GM21528 (cell line): ENCODE measurements around the gene PNPLA8.
"Not testable (repeated sequence)": the region's sequence is repeated elsewhere in the genome, so short reads cannot be mapped to it uniquely, and the experiment has no call there.

Experiments
- ATAC-seq: cut with Tn5 transposase; IDR thresholded peaks from one replicate; pipeline ENCODE4 v1.9.1; 2021; ENCODE audit warnings: mild to moderate bottlenecking, moderate library complexity; ENCODE audit not compliant: unreplicated experiment, low FRiP score

PNPLA8 gene, protein sequence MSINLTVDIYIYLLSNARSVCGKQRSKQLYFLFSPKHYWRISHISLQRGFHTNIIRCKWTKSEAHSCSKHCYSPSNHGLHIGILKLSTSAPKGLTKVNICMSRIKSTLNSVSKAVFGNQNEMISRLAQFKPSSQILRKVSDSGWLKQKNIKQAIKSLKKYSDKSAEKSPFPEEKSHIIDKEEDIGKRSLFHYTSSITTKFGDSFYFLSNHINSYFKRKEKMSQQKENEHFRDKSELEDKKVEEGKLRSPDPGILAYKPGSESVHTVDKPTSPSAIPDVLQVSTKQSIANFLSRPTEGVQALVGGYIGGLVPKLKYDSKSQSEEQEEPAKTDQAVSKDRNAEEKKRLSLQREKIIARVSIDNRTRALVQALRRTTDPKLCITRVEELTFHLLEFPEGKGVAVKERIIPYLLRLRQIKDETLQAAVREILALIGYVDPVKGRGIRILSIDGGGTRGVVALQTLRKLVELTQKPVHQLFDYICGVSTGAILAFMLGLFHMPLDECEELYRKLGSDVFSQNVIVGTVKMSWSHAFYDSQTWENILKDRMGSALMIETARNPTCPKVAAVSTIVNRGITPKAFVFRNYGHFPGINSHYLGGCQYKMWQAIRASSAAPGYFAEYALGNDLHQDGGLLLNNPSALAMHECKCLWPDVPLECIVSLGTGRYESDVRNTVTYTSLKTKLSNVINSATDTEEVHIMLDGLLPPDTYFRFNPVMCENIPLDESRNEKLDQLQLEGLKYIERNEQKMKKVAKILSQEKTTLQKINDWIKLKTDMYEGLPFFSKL

DNA sequence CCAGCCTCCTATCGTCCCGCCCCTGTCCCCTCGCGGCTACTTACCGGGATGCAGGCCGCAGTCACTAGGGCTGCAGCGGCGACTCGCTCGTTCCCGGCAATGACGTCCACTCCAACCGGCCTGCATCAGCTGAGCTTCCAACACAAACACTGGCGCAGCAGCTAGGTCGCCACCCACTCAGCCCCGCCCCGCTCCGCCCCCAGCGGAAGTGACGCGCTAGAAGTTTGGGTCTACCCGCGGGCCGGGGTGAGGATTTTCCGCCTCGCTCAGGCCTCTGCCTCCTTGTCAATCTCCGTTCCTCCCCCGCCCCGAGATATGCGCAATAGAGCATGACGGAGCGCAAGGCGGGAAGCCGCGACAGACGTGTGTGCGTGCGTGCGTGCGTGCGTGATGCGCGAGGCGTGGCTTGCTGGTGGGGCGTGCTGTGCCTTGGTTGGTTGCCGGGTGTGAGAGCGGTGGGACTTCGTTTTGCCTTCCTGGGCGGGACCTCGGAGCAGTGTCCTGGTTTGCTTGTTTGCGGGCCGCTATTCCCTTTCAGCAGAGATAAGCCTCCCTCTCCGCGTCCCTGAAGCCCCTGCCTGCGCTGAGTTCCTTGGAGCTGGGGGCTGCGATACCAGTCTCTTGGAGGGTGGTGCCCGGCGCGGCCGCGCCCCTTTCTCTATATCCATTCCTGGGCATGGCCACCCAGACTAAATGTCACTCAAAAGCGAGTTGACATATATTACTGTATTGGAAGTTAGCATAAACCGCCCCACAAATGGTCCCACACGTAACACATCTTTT, at the start of gene PNPLA8:
Gene PNPLA8, minus strand, starts transcription at position 151 of the 783 bp plus-strand sequence. CDS start 10,644 bp downstream, outside the sequence.
- peak; percentile 98 for ATAC-seq

DNA sequence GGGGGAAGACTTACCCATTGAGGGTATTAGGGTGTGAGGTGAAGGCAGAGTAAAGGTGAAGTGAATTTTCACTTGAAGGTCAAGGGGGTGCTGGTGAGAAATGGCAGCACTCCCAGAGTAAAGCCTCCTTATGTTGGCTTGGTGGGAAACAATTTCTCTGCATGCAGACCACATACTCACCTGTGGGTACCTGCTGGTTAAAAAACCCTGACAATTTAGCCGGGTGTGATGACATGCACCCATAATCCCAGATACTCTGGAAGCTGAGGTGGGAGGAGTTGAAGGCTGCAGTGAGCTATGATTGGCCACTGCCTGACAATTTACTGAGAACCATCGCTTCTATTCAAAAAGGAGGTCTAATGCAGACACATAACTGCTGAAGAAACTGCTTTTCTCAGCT, 49.2 kb upstream of the PNPLA8 start:
- no peak for ATAC-seq

DNA sequence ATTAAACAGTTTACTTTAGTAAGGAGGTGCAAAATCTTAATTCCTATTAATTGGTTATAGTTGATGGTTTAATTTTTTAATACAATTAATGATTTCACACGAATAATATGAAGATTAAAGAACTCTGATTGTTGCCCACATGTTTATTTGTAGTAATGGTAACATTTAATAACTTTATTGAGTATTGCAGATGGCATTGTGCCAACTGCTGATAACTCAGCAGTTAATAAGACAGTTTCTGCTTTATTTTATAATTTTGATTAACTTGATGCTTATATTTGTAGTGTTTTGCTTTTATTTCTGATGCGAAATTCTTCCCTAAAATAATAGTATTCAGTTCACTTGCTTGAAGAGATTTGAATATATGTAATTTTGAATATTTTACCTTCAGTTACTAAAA, 46.5 kb upstream of the PNPLA8 start:
- ATAC-seq: no peak

DNA sequence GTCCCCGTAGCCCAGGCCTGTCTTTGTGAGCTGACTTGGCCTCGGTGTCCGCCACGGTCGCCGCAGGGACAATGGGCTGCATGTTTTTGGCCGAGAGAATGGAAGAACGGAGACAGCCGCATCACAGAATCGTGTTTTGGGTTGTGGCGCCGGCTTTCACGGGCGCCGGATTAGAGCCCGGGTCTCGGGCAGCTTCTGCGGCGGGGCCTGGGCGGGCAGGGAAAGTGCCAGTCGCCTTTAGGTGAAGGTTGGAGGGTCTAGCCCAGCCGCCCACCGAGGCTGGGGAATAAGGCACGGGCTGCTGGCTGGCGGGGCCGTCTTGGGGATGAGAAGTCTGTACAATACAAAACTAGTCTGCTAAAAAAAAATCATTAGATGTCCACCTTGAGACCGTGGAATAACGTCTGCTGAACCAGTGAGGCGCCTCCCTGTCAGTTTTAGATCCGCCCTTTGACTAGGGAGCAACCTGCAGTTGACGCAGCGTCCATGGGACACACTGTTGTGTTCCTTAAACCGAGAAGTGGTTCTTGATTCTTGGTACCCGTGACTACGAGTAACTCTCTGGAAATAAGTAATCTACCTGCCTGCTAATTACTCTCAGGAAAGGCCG, 44.3 kb upstream of the PNPLA8 start:
- ATAC-seq: peak; percentile 40

DNA sequence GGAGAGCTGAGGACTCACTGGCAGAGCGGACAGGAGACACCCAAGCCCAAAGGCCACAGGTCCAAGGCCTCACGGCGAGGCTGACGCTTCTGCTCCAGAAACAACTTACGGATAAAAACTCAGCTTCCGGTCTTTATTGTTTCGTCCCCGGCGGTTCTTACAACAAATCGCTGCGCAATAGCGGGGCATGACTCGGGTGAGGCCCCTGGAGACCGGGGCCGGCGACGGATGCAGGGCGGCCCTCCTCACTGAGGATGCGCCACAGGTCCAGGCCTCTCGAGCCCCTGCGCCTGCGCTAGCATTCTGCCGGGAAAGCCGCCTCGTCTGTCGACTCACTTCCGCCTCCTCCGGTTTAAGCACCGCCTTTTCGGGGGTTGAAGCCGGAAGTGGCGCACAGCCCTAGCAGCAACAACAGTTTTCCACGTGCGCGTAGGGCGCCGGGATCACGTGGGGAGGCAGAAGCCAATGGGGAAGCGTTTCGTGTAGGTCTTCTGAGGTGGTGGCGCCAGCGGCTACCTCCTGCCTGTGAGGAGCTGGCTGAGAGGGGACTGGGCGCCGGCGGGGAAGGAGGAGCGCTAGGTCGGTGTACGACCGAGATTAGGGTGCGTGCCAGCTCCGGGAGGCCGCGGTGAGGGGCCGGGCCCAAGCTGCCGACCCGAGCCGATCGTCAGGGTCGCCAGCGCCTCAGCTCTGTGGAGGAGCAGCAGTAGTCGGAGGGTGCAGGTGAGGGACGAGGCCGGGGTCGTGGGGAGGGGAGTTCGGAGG, 43.6 kb upstream of the PNPLA8 start, which contains the start of the genes DNAJB9 and THAP5:
Gene DNAJB9, plus strand, starts transcription at position 494 of the 765 bp plus-strand sequence. CDS start 1,853 bp downstream, outside the sequence.
Gene THAP5, minus strand, starts transcription at position 326 of the 765 bp plus-strand sequence. Its CDS starts 137 bp downstream, at position 189.
- ATAC-seq: peak; percentile 97

DNA sequence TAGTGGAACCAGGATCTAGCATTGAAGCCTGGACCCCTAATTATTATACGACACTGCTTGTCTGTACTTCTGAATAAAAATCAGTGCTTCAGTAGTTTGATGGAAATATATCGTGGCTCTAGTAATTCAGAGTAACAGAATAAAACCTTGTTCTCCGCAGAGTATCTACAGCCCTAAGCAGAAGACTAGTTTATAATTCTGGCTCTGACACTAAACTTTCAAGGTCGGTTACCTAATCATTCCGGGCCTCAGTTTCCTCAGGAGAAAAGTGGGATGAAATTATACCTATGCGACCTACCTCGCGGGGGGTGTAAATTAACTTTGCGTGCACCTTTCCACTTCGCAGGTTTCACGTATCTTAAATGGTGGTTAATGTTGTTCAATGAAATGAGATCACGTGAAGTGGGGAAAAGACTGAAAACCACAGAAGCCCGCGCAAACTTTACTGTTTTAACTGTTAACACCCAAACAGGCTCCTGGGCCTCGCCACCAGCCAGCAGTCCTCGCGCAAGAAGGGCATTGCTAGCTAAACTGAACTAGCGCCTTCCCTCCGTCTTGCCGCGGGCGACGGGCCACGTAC, 43.0 kb upstream of the PNPLA8 start:
- ATAC-seq: no peak

DNA sequence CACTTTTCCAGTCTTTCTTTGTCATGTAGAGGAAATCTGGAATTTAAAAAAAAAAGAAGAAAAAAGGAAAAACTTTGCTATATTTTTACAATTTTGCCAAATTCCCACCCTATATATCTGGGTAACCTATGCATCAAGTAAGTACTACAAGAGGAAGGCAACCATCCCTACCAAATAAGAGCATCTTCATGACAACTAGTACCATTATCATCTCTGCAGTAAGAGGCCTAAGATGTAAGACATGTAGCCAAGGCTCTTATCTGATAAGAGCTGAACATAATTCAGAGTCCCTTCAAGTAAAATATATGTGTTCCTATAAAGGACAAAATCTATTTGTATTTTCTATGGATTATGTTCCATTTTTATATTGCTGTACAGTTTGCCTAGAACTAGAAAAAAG, 40.1 kb upstream of the PNPLA8 start:
- ATAC-seq: no peak

DNA sequence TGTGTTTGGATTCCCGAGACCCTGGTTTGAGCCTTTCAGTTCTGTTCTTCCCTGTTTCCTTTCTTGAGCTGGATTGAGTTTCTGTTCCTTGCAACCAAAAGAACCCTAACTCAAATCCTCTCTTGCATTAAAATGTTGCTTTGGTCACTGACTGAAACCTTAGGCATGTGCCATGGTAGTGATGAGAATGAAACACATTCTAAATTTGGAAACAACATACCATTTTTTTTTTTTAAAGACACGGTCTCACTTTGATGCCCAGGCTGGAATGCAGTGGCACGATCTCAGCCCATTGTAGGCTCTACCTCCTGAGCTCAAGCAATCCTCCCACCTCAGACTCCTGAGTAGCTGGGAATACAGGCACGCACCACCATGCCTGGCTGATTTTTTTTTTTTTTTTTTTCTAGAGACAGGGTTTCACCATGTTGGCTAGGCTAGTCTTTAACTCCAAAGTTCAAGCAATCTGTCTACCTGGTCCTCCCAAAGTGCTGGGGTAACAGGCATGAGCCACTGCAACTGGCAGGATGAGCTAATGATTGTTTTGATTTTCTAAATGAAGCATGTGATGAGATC, 35.2 kb upstream of the PNPLA8 start:
- no peak for ATAC-seq

DNA sequence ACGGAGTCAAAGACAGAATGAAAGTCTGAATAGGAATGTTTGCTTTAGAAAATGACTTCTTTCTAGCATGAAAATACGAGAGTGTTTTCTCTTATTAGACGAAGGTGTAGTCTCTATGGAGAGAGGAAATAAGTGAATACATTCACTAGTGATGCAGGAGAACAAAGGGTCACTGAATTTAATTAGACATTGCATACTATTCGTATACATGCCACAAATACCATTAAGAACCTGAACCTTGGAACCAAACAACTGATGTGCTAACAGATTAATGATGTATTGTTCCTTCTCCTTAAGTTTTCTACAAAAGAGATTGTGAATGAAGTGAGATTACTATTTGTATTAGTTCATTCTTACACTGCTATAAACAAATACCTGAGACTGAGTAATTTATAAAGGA, 33.3 kb upstream of the PNPLA8 start:
- ATAC-seq: no peak

DNA sequence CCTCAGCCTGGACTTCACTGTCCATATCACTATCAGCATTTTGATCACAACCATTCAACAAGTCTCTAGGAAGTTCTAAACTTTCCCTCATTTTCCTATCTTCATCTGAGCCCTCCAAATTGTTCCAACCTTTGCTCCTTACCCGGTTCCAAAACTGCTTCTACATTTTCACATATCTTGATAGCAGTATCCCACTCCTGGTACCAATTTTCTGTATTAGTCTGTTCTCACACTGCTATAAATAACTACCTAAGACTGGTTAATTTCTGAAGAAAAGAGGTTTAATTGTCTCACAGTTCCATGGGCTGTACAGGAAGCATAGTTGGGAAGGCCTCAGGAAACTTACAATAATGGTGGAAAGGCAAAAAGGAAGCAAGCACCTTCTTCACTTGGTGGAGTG, 31.7 kb upstream of the PNPLA8 start:
- ATAC-seq: no peak

DNA sequence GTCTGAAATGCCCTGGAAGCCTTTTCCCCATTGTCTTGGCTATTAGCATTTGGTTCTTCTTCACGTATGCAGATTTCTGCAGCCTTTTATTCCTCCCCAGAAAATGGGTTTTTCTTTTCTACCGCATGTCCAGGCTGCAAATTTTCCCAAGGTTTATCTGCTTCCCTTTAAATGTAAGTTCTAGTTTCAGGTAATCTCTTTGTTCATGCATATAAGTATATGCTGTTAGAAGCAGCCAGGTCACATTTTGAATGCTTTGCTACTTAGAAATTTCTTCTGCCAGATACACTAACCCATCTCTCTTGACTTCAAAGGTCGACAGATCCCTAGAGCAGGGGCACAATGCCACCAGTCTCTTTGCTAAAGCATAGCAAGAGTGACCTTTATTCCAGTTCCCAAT, 31.3 kb upstream of the PNPLA8 start:
- ATAC-seq: no peak

DNA sequence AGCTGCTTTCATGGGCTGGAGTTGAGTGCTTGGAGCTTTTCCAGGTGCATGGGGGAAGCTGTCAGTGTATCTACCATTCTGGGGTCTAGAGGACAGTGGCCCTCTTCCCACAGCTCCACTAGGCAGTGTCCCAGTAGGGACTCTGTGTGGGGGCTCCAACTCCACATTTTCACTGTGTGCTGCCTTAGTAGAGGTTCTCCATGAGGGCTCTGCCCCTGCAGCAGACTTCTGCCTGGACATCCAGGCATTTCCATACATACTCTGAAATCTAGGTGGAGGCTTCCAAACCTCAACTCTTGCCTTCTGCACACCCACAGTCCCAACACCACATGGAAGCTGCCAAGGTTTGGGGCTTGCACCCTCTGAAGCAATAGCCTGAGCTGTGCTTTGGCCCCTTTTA, 30.7 kb upstream of the PNPLA8 start:
- ATAC-seq: not testable (repeated sequence)

DNA sequence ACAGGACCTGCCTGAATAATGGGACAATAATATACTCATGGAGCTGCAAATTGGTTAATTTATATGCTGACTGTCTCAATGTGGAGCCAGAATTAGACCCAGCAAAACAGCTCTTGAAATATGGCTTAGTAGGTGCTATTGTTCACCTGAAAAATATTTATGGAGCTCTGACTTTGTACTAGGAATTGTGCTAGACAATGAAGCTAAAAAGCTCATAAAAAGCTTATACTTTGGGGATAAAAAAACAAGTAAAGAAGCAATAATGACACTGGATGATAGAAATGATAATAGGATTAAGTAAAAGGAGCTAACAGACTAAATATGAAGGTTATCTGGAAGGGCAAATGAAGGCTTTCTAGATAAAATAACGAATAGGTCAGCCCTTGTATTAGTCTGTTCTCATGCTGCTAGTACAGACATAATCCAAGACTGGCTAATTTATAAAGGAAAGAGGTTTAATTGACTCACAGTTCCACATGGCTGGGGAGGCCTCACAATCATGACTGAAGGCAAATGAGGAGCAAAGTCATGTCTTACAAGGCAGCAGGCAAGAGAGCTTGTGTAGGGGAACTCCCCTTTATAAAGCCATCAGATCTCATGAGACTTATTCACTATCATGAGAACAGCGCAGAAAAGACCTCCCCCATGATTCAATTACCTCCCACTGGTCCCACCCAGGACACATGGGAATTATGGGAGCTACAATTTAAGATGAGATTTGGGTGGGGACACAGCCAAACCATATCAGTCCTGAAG, 22.4 kb upstream of the PNPLA8 start:
- ATAC-seq: not testable (repeated sequence)

DNA sequence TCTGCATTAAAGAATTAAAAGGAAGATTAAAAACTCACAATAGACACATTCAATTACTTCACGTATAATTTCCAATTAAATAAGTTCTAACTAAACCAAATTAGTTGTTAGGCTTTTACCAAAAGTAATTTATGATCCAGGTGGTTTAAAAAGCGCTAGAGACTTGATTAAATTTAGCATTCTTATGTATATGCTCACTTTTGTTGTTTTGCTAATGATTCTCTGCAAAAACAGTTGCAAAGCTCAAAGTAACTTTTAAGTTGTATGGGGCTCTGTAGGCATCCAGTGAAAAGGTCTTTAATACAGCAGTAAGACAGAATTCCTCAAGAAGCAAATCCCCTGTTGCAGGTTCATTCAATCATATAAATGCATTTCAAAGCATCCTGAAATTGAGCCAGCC, 15.5 kb upstream of the PNPLA8 start:
- ATAC-seq: no peak

DNA sequence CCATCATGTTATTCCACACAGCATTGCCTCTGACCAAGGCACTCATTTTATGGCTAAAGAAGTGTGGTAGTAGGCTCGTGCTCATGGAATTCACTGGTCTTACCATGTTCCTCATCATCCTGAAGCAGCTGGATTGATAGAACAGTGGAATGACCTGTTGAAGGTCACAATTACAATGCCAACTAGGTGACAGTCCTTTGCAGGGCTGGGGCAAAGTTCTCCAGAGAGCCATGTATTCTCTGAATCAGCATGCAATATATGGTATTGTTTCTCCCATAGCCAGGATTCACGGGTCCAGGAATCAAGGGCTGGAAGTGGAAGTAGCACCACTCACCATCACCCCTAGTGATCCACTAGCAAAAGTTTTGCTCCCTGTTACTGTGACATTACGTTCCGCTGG, 12.8 kb upstream of the PNPLA8 start:
- not testable (repeated sequence) for ATAC-seq

DNA sequence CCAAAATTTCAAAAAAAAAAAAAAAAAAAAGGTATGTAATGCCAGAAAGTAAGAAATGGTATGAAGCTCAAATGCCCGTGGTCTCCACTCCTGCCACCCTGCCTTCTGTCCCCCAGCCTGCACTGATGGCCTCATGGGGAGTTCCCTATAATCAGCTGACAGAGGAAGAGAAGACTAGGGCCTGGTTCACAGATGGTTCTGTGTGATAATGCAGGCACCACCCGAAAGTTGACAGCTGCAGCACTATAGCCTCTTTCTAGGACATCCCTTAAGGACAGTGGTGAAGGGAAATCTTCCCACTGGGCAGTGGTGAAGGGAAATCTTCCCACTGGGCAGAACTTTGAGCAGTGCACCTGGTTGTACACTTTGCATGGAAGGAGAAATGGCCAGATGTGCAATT, 12.3 kb upstream of the PNPLA8 start:
- not testable (repeated sequence) for ATAC-seq

DNA sequence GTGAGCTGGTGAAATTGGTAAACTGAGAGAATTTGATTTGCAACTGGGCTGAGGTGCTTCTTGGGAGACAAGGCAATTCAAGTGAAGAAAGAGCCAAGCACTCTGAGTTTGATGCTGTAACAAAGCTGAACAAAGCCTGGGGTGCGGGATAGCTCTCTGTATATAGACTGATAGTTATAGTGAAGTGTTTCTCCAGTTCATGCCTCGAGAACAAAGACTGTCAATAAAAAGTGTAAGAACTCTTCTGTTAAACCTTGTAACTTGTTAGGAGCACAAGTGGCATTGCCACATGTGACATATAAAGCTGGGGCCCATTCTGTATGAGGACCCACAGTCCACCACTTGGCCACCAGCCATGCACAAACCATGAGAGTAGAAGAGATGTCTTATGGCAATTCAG, 11.3 kb upstream of the PNPLA8 start:
- no peak for ATAC-seq

DNA sequence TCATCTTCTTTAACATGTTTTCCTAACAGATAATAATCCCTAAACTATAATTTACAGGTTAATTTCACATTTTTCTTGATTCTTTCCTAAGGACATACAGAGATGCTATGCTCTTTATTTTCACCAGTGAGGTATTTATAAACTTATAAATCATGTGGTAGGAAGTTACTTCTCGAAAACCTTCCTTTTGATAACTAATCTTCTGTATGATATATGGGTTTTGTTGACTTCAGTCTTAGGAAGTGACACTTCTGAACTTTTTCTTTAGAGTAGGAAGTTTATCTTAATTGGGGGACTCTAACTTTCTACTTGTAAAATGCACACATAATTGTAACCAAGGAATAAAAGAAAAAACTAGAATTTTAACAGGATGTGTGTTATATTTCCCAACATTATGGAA, 9.8 kb upstream of the PNPLA8 start:
- no peak for ATAC-seq
